A673 (cell line): ENCODE data around the gene NEK6. TPM values are rescaled to one million over a fixed set of nuclear protein-coding genes. Genes with fewer than 3 reads are reported as not detected.

Source experiments
- BruUV-seq: library from RNA; stranded (reverse); fragments of 400-500 nt; replicated peaks from 2 replicates; lab custom pipeline; 2021; lab: Mats Ljungman, UMichigan
- CTCF ChIA-PET: fragments of 300-600 bp; sonication (Branson Sonifier 250); formaldehyde crosslinking; loops from one replicate; lab custom pipeline; 2022; ENCODE audit warnings: antibody characterized with exemption; lab: Charles Lee
- POLR2A ChIA-PET: fragments of 300-600 bp; sonication (Branson Sonifier 250); formaldehyde crosslinking; loops from one replicate; lab custom pipeline; 2022; ENCODE audit warnings: antibody characterized with exemption; ENCODE audit not compliant: low non-redundant PET; lab: Charles Lee
- DNase-seq: peaks from one replicate; pipeline ENCODE4 v3.0.0-alpha.2; 2015; ENCODE audit warnings: low spot score
- H3K27ac ChIP-seq: fragments of 200-600 bp; sonication (generic); 2 replicates; pipeline ENCODE4 v1.5.1; 2016; ENCODE audit warnings: mixed run types, low read depth, mild to moderate bottlenecking, mixed read lengths, antibody characterized with exemption, low read length; ENCODE audit not compliant: poor library complexity, severe bottlenecking
- H3K27me3 ChIP-seq: fragments of 200-600 bp; sonication (generic); replicated peaks from 2 replicates; pipeline ENCODE4 v1.6.1; 2017; ENCODE audit warnings: mixed run types, low read depth, mild to moderate bottlenecking, mixed read lengths, antibody characterized with exemption, low read length; ENCODE audit not compliant: insufficient read depth, poor library complexity
- H3K36me3 ChIP-seq: fragments of 200-600 bp; sonication (generic); 2 replicates; pipeline ENCODE4 v1.6.1; 2016; ENCODE audit warnings: mixed run types, mild to moderate bottlenecking, mixed read lengths, antibody characterized with exemption, low read length; ENCODE audit not compliant: insufficient read depth, poor library complexity, severe bottlenecking
- H3K4me1 ChIP-seq: fragments of 200-600 bp; sonication (generic); 2 replicates; pipeline ENCODE4 v1.6.1; 2017; ENCODE audit warnings: mixed run types, mild to moderate bottlenecking, mixed read lengths, antibody characterized with exemption, low read length; ENCODE audit not compliant: insufficient read depth, poor library complexity, severe bottlenecking
- H3K4me3 ChIP-seq: fragments of 200-600 bp; sonication (generic); 2 replicates; pipeline ENCODE4 v1.5.1; 2016; ENCODE audit warnings: low read depth, mixed run types, mild to moderate bottlenecking, mixed read lengths, low read length; ENCODE audit not compliant: poor library complexity, severe bottlenecking
- H3K9me3 ChIP-seq: fragments of 200-600 bp; sonication (generic); 2 replicates; pipeline ENCODE4 v1.6.1; 2016; ENCODE audit warnings: mixed run types, low read depth, mild to moderate bottlenecking, mixed read lengths, antibody characterized with exemption, low read length; ENCODE audit not compliant: poor library complexity, severe bottlenecking
- EZH2 ChIP-seq: fragments of 200-600 bp; sonication (generic); IDR thresholded peaks from 2 replicates; pipeline ENCODE4 v1.6.1; 2017; ENCODE audit warnings: borderline replicate concordance, low read depth, mild to moderate bottlenecking, mixed read lengths, antibody characterized with exemption, low read length; ENCODE audit not compliant: poor library complexity, severe bottlenecking
- intact Hi-C: fragments of 100-400 bp; cut with micrococcal nuclease; formaldehyde crosslinking; loops from one replicate; pipeline ENCODE4 v1.10.0; 2022; ENCODE audit not compliant: unreplicated experiment
- total RNA-seq: library from RNA; stranded (reverse); gene quantifications from 2 replicates; pipeline ENCODE4 v1.2.3, GENCODE V29; 2021
- TF ChIP-seq, protein P1 (sequence below): fragments of 300-800, 200-600 bp; sonication (generic); conservative IDR thresholded peaks from 2 replicates; pipeline ENCODE4 v1.5.1; 2017; ENCODE audit warnings: low read depth, mild to moderate bottlenecking, antibody characterized with exemption, low read length, moderate library complexity, mixed read lengths

Gene NEK6
- total RNA-seq, 1 experiment from 2014 or later: 23.3 TPM

DNA sequence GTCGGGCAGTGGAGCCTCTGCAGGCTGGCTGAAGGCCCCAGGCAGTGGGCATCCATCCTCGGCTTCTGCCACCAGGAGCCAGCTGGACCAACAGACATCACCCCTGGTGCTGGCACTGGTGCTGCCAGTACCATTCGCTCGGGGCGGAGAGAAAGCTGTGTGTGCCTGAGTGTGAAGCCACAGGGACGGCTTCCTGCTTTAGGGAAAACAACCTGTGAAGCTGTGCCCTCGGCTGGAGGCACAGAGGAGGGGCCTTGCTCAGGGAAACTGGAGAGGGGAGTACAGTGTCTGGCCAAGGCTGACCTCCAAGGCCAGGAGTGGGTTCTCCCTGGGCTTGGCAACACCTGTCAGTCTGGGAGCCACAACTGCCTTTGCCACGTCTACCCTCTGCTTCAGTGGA is 38.3 kb downstream of the NEK6 start:
- intact Hi-C loops: loop anchor here (10.0 kb wide), 1 partner anchor 171 kb away; no protein-coding TSS in a partner anchor
- TF ChIP-seq, protein P1, sequence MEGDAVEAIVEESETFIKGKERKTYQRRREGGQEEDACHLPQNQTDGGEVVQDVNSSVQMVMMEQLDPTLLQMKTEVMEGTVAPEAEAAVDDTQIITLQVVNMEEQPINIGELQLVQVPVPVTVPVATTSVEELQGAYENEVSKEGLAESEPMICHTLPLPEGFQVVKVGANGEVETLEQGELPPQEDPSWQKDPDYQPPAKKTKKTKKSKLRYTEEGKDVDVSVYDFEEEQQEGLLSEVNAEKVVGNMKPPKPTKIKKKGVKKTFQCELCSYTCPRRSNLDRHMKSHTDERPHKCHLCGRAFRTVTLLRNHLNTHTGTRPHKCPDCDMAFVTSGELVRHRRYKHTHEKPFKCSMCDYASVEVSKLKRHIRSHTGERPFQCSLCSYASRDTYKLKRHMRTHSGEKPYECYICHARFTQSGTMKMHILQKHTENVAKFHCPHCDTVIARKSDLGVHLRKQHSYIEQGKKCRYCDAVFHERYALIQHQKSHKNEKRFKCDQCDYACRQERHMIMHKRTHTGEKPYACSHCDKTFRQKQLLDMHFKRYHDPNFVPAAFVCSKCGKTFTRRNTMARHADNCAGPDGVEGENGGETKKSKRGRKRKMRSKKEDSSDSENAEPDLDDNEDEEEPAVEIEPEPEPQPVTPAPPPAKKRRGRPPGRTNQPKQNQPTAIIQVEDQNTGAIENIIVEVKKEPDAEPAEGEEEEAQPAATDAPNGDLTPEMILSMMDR: no peak
- no peak for TF ChIP-seq EZH2
- ChIA-PET POLR2A (no interaction called here), CTCF (no interaction called here)
- H3K4me3 ChIP-seq: no peak overlapping the region
- H3K4me1 ChIP-seq: peaks cover 22% of the 10 kb centered on the region
- no peaks in the 10 kb centered on the region for H3K9me3 ChIP-seq
- H3K27ac ChIP-seq: no peak overlapping the region
- no peaks in the 10 kb centered on the region for H3K27me3 ChIP-seq
- no peak for DNase-seq
- H3K36me3 ChIP-seq: no peaks in the 10 kb centered on the region
- no TSS peak for BruUV-seq

DNA sequence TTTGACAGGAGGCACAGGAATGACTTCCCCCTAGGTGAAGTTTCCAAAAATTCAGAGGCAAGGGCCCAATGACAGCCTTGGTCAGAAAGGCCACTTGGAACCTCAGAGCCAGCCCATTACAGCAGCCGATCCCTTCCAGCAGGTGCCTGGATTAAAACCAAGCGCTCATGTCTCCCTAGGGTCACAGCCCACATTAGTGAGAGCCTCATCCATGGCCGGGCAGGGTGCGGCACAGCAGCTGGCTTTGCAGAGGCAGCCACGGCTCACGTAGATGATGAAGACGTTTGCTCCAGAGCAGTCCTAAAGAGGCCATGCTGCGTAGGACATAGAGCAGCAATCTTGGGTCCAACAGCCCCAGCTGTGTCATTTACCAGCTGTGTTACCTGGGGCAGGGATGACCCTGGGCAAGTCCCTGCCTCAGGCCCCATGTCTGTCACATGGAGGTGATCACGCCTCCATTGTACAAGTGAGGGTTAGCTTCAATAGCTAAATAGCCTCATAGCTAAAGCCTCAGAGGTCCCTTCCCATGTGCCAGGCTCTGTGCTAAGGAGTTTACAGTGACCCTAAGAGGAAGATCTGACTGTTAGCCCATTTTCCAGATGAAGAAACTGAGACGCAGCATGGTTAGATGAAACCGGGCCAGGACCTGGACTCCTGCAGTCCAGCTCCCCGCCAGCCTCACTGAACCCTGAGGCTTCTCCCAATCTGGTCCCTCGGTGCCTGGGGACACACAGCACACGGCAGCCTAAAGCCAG is 39.2 kb downstream of the NEK6 start:
- Histone ChIP-seq H3K4me1 (peaks cover 14% of the 10 kb centered on the region), H3K9me3 (no peaks in the 10 kb centered on the region), H3K27ac (no peak overlapping the region), H3K36me3 (no peaks in the 10 kb centered on the region), H3K4me3 (no peak overlapping the region), H3K27me3 (no peaks in the 10 kb centered on the region)
- no peak for DNase-seq
- CTCF ChIA-PET: no interaction called here
- POLR2A ChIA-PET: no interaction called here
- no peak for TF ChIP-seq EZH2
- TF ChIP-seq, protein P1: no peak
- no TSS peak for BruUV-seq
- intact Hi-C loops: loop anchor here (10.0 kb wide), 1 partner anchor 172 kb away; no protein-coding TSS in a partner anchor

DNA sequence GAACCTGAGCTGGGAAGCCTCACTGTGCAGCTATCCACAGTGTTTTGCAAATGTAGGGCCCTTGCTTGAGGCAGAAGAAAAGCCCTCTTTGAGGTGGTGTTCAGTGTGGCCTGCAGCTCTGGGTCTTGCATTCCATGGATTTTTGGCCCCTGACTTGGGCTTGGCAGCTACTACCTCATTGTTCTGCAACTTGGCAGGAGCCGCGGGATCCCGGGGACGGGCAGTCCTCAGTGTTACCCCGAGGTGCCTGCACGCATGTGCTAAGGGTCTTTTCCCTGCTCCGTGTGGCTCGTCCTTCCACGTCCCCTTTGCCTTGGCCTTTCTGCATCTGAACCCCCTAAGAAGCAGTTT is 39.8 kb downstream of the NEK6 start:
- TF ChIP-seq, protein P1: no peak
- TF ChIP-seq EZH2: no peak
- Histone ChIP-seq H3K4me1 (peaks cover 9% of the 10 kb centered on the region), H3K27me3 (no peaks in the 10 kb centered on the region), H3K36me3 (no peaks in the 10 kb centered on the region), H3K4me3 (no peak overlapping the region), H3K27ac (no peak overlapping the region), H3K9me3 (no peaks in the 10 kb centered on the region)
- no TSS peak for BruUV-seq
- POLR2A ChIA-PET: no interaction called here
- DNase-seq: no peak
- intact Hi-C loops: loop anchor here (10.0 kb wide), 1 partner anchor 173 kb away; no protein-coding TSS in a partner anchor
- CTCF ChIA-PET: no interaction called here
